ENCODE results near the gene FRRS1.

DNA sequence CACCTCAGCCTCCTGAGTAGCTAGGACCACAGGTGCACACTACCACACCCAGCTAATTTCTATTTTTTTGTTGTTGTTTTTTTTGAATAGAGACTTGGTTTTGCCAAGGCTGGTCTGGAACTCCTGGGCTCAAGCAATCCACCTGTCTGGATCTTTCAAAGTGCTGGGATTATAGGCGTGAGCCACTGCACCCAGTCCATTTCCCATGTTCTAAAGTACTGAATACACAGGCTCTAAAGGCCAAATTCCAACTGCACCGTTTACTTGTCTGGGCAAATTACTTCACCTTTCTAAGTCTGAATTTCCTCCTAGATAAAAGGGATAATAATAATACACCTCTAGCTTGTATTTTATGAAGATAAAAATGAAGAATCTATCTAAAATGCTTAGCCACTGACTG, 39.6 kb downstream of the FRRS1 start:
- TF ChIP-seq, protein P1, sequence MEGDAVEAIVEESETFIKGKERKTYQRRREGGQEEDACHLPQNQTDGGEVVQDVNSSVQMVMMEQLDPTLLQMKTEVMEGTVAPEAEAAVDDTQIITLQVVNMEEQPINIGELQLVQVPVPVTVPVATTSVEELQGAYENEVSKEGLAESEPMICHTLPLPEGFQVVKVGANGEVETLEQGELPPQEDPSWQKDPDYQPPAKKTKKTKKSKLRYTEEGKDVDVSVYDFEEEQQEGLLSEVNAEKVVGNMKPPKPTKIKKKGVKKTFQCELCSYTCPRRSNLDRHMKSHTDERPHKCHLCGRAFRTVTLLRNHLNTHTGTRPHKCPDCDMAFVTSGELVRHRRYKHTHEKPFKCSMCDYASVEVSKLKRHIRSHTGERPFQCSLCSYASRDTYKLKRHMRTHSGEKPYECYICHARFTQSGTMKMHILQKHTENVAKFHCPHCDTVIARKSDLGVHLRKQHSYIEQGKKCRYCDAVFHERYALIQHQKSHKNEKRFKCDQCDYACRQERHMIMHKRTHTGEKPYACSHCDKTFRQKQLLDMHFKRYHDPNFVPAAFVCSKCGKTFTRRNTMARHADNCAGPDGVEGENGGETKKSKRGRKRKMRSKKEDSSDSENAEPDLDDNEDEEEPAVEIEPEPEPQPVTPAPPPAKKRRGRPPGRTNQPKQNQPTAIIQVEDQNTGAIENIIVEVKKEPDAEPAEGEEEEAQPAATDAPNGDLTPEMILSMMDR (optimal IDR thresholded peaks at IDR 0.05 in 1 of 3, IDR thresholded peaks at IDR 0.05 in 1 of 3, conservative IDR thresholded peaks at IDR 0.05 in 1 of 3; ENCODE audit: extremely low read depth in 1 of 3, insufficient read depth in 2 of 3, low read length in 3 of 3): no peak
- no peak for TF ChIP-seq EZH2 (IDR thresholded peaks at IDR 0.05; ENCODE audit: low read length)
